H9 (cell line): ENCODE data around the gene FAM228A. TPM values are rescaled to one million over a fixed set of nuclear protein-coding genes. Genes with fewer than 3 reads are reported as not detected.

Experiments used
- DNase-seq: peaks from one replicate; pipeline ENCODE4 v3.0.0-alpha.2; 2017
- H2AFZ ChIP-seq: one replicate; pipeline ENCODE4 v1.6.1; 2013; ENCODE audit warnings: mild to moderate bottlenecking, low read length, control low read depth, moderate library complexity
- H2AK5ac ChIP-seq: 2 replicates; pipeline ENCODE4 v1.6.1; 2013; ENCODE audit warnings: low read length, control low read depth, mixed read lengths; ENCODE audit not compliant: insufficient read length
- H2BK120ac ChIP-seq: one replicate; pipeline ENCODE4 v1.6.1; 2013; ENCODE audit warnings: low read depth, mild to moderate bottlenecking, low read length, control low read depth, inconsistent platforms; ENCODE audit not compliant: poor library complexity, severe bottlenecking
- H2BK12ac ChIP-seq: 2 replicates; pipeline ENCODE4 v1.6.1; 2013; ENCODE audit warnings: low read length, control low read depth, mixed read lengths, low read depth; ENCODE audit not compliant: insufficient read length
- H2BK15ac ChIP-seq: 2 replicates; pipeline ENCODE4 v1.6.1; 2013; ENCODE audit warnings: low read depth, low read length, control low read depth
- H2BK20ac ChIP-seq: one replicate; pipeline ENCODE4 v1.6.1; 2013; ENCODE audit warnings: low read depth, mild to moderate bottlenecking, low read length, control low read depth, inconsistent platforms; ENCODE audit not compliant: poor library complexity, severe bottlenecking
- H2BK5ac ChIP-seq: 2 replicates; pipeline ENCODE4 v1.6.1; 2013; ENCODE audit warnings: low read length, control low read depth, mixed read lengths; ENCODE audit not compliant: insufficient read length
- H3K14ac ChIP-seq: 2 replicates; pipeline ENCODE4 v1.6.1; 2013; ENCODE audit warnings: low read length, control low read depth; ENCODE audit not compliant: insufficient read depth
- H3K18ac ChIP-seq: 2 replicates; pipeline ENCODE4 v1.6.1; 2013; ENCODE audit warnings: low read depth, mild to moderate bottlenecking, mixed read lengths, low read length, control low read depth; ENCODE audit not compliant: insufficient read length
- H3K23ac ChIP-seq: 2 replicates; pipeline ENCODE4 v1.6.1; 2013; ENCODE audit warnings: low read length, control low read depth, mixed read lengths, low read depth; ENCODE audit not compliant: insufficient read length
- H3K23me2 ChIP-seq: 2 replicates; pipeline ENCODE4 v1.6.1; 2013; ENCODE audit warnings: low read depth, mild to moderate bottlenecking, mixed read lengths, low read length, control low read depth; ENCODE audit not compliant: insufficient read length, poor library complexity, severe bottlenecking
- H3K27ac ChIP-seq: 2 replicates; pipeline ENCODE4 v1.5.1; 2013; ENCODE audit warnings: low read length, control low read depth, mixed read lengths, low read depth; ENCODE audit not compliant: insufficient read length
- H3K27me3 ChIP-seq: 2 replicates; pipeline ENCODE4 v1.6.1; 2013; ENCODE audit warnings: low read length, control low read depth, inconsistent platforms; ENCODE audit not compliant: insufficient read depth
- H3K4ac ChIP-seq: 2 replicates; pipeline ENCODE4 v1.6.1; 2013; ENCODE audit warnings: low read depth, mild to moderate bottlenecking, control low read depth, inconsistent platforms, low read length, moderate library complexity
- H3K4me1 ChIP-seq: 2 replicates; pipeline ENCODE4 v1.6.1; 2013; ENCODE audit warnings: low read length, control low read depth, inconsistent platforms; ENCODE audit not compliant: insufficient read depth
- H3K4me2 ChIP-seq: 2 replicates; pipeline ENCODE4 v1.6.1; 2013; ENCODE audit warnings: low read length, control low read depth, mixed read lengths; ENCODE audit not compliant: insufficient read length, insufficient read depth
- H3K56ac ChIP-seq: 2 replicates; pipeline ENCODE4 v1.6.1; 2013; ENCODE audit warnings: low read depth, mild to moderate bottlenecking, mixed read lengths, low read length, control low read depth; ENCODE audit not compliant: insufficient read length
- H3K79me1 ChIP-seq: 2 replicates; pipeline ENCODE4 v1.6.1; 2013; ENCODE audit warnings: low read depth, mild to moderate bottlenecking, moderate library complexity, low read length, control low read depth, inconsistent platforms; ENCODE audit not compliant: insufficient read depth, poor library complexity, severe bottlenecking
- H3K79me2 ChIP-seq: 2 replicates; pipeline ENCODE4 v1.6.1; 2013; ENCODE audit warnings: low read length, control low read depth, inconsistent platforms; ENCODE audit not compliant: insufficient read depth
- H3K9ac ChIP-seq: 2 replicates; pipeline ENCODE4 v1.6.1; 2013; ENCODE audit warnings: low read length, control low read depth, mixed read lengths; ENCODE audit not compliant: insufficient read length; ENCODE audit errors: extremely low read depth
- H3K9me3 ChIP-seq: one replicate; pipeline ENCODE4 v1.6.1; 2013; ENCODE audit warnings: low read depth, low read length, inconsistent platforms; ENCODE audit not compliant: control insufficient read depth
- H3T11ph ChIP-seq: one replicate; pipeline ENCODE4 v1.6.1; 2013; ENCODE audit warnings: mild to moderate bottlenecking, low read length, control low read depth, inconsistent platforms
- H4K20me1 ChIP-seq: one replicate; pipeline ENCODE4 v1.6.1; 2013; ENCODE audit not compliant: control insufficient read depth, insufficient read length, insufficient read depth
- H4K5ac ChIP-seq: 2 replicates; pipeline ENCODE4 v1.6.1; 2013; ENCODE audit warnings: low read depth, mild to moderate bottlenecking, mixed read lengths, low read length, control low read depth; ENCODE audit not compliant: insufficient read length
- H4K8ac ChIP-seq: replicated peaks from 2 replicates; pipeline ENCODE4 v1.6.1; 2013; ENCODE audit warnings: low read length, control low read depth, mixed read lengths, low read depth; ENCODE audit not compliant: insufficient read length
- H4K91ac ChIP-seq: 2 replicates; pipeline ENCODE4 v1.6.1; 2013; ENCODE audit warnings: low read depth, mild to moderate bottlenecking, moderate library complexity, mixed read lengths, low read length, control low read depth; ENCODE audit not compliant: insufficient read length
- H3K27ac Mint-ChIP-seq, 3 experiments: 2 replicates in 2 of 3; 3 replicates in 1 of 3; pipeline ENCODE4 v1.8.0; 2020 to 2021; ENCODE audit warnings: mixed read lengths in 3 of 3, mild to moderate bottlenecking in 1 of 3, moderate library complexity in 1 of 3
- H3K27me3 Mint-ChIP-seq: 2 replicates; pipeline ENCODE4 v1.8.0; 2021; ENCODE audit warnings: low read depth, mild to moderate bottlenecking, moderate library complexity, mixed read lengths
- H3K36me3 Mint-ChIP-seq, 3 experiments: 2 replicates in 2 of 3; 3 replicates in 1 of 3; pipeline ENCODE4 v1.8.0; 2020 to 2021; ENCODE audit warnings: low read depth in 3 of 3, mixed read lengths in 3 of 3; ENCODE audit not compliant: insufficient read depth in 1 of 3
- H3K4me1 Mint-ChIP-seq, 2 experiments: 2 replicates each; pipeline ENCODE4 v1.8.0; 2020; ENCODE audit warnings: mixed read lengths in 2 of 2
- H3K4me3 Mint-ChIP-seq, 2 experiments: 2 replicates in 1 of 2; 3 replicates in 1 of 2; pipeline ENCODE4 v1.8.0; 2020 to 2021; ENCODE audit warnings: mild to moderate bottlenecking in 2 of 2, mixed read lengths in 2 of 2, moderate library complexity in 1 of 2
- H3K9me3 Mint-ChIP-seq, 2 experiments: 2 replicates in 1 of 2; 3 replicates in 1 of 2; pipeline ENCODE4 v1.8.0; 2020; ENCODE audit warnings: mild to moderate bottlenecking in 2 of 2, mixed read lengths in 2 of 2, moderate library complexity in 1 of 2
- WGBS: extraction: QIAGEN DNeasy Blood & Tissue Kit; methylation state at CpG from one replicate; pipeline ENCODE4 v1.1.7; 2013; ENCODE audit warnings: missing lambda C conversion rate, low lambda C conversion rate, mixed read lengths; ENCODE audit not compliant: insufficient read length; ENCODE audit errors: extremely low coverage; 5-methylcytosine and 5-hydroxymethylcytosine counted together
- total RNA-seq: library from RNA; stranded (reverse); gene quantifications from 2 replicates; pipeline ENCODE4 v1.2.1, GENCODE V29; 2021
- TF ChIP-seq, protein P1 (sequence below): fragments of 200-600 bp; sonication (generic); conservative IDR thresholded peaks from 3 replicates; pipeline ENCODE4 v1.8.0; 2021; ENCODE audit warnings: antibody characterized with exemption, mild to moderate bottlenecking

FAM228A gene
- total RNA-seq, 1 experiment from 2014 or later, result not detected

DNA sequence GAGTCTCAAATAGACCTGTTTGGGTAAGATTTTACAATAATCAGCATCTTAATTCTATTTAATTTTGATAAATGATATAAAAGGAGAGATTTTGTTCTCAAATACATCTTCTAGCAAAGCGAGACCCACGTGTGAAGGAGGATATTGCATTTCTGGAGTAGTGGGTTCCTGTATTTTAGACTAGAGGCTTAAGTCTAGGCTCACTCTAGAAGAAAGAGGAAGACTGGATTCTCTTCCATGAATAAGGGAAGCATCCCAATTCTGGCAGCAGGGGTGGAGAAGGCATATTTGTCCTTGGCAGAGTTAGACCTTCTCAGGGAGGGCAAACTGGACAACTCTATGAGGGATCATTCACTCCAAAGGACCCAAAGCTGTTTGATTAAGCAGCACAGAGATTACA lies 11.3 kb upstream of the FAM228A start:
- Histone ChIP-seq H2BK20ac (no peak overlapping the region), H3K4ac (no peak overlapping the region), H4K8ac (no peak overlapping the region), H2BK12ac (no peak overlapping the region), H4K5ac (no peak overlapping the region), H2BK120ac (no peak overlapping the region), H2BK5ac (no peak overlapping the region), H2AK5ac (no peak overlapping the region), H3K27me3 (no peaks in the 10 kb centered on the region; the same call in 1 of the 2 replicates), H3K14ac (no peak overlapping the region), H3K23ac (no peak overlapping the region), H3K4me2 (no peak overlapping the region), H3K27ac (no peak overlapping the region), H3K23me2 (no peaks in the 10 kb centered on the region), H3K9me3 (no peaks in the 10 kb centered on the region), H4K91ac (no peak overlapping the region), H3K18ac (no peak overlapping the region), H3T11ph (no peak overlapping the region), H3K79me2 (no peaks in the 10 kb centered on the region), H3K9ac (no peak overlapping the region), H2BK15ac (no peak overlapping the region), H3K56ac (no peak overlapping the region), H3K79me1 (no peaks in the 10 kb centered on the region), H3K4me1 (no peaks in the 10 kb centered on the region), H2AFZ (no peak overlapping the region), H4K20me1 (no peaks in the 10 kb centered on the region)
- peaks cover 0 to 5% (median 0%) of the 10 kb centered on the region in 3 experiments; a peak in 3 of 7 replicates for H3K36me3 Mint-ChIP-seq
- DNase-seq, result no peak
- H3K4me1 Mint-ChIP-seq, result peaks cover 7 to 12% of the 10 kb centered on the region in 2 experiments
- no peak overlapping the region for H3K4me3 Mint-ChIP-seq
- TF ChIP-seq, protein P1, sequence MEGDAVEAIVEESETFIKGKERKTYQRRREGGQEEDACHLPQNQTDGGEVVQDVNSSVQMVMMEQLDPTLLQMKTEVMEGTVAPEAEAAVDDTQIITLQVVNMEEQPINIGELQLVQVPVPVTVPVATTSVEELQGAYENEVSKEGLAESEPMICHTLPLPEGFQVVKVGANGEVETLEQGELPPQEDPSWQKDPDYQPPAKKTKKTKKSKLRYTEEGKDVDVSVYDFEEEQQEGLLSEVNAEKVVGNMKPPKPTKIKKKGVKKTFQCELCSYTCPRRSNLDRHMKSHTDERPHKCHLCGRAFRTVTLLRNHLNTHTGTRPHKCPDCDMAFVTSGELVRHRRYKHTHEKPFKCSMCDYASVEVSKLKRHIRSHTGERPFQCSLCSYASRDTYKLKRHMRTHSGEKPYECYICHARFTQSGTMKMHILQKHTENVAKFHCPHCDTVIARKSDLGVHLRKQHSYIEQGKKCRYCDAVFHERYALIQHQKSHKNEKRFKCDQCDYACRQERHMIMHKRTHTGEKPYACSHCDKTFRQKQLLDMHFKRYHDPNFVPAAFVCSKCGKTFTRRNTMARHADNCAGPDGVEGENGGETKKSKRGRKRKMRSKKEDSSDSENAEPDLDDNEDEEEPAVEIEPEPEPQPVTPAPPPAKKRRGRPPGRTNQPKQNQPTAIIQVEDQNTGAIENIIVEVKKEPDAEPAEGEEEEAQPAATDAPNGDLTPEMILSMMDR, result no peak
- H3K27ac Mint-ChIP-seq, result no peak overlapping the region
- peaks cover 8 to 14% of the 10 kb centered on the region in 2 experiments; a peak in 4 of 5 replicates for H3K9me3 Mint-ChIP-seq
- WGBS, result no CpG with 5 or more reads among the region's 2 CpGs
- no peaks in the 10 kb centered on the region; the same call in 1 of the 2 replicates for H3K27me3 Mint-ChIP-seq
